A549 treated with ZK216348 at 1 μM for 4 hours (cell line): Measurements from ENCODE around the gene FAAH. TPM values are rescaled to one million over a fixed set of nuclear protein-coding genes. Genes with fewer than 3 reads are reported as not detected.

Source experiments
- total RNA-seq: library from RNA; stranded (reverse); fragments of 200-300 nt; extraction: Qiagen RNA extraction; gene quantifications from 5 replicates; pipeline ENCODE4 v1.2.3, GENCODE V29; 2022; ENCODE audit warnings: low read depth

Gene FAAH
- 0.65 to 1.5 TPM (median 1.0 TPM) in 5 replicates for total RNA-seq

DNA sequence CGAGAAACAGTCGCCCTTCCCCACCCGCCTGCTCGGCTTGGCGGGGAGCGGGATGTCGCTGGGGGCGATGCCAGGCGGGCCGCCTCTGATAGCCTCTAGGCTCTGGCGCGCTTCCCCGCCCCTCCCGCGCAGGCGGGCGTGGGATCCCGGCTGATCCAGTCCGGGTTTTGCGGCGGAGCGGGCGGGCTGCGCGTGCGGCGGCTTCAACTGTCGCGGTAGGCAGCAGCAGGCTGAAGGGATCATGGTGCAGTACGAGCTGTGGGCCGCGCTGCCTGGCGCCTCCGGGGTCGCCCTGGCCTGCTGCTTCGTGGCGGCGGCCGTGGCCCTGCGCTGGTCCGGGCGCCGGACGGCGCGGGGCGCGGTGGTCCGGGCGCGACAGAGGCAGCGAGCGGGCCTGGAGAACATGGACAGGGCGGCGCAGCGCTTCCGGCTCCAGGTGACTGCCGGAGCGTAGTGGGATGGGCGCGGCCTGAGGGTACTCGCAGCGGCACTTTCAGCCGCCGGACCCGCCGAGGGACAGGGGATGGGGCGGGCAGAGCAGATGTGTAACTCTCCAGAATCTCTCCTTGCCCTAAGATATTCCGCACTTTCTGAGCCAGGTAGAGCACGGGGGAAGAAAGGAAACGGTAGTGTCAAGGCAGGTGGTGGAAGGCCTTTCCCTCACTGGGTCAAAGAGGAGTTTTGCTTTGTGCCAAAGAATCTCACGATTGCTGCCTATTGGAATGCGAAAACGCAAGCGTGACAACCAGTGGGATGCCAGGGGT, at the start of gene FAAH:
Gene FAAH, plus strand, starts transcription at position 210 of the 764 bp plus-strand sequence. Its CDS starts 32 bp downstream, at position 242.

Other genes starting within 250 kb of the FAAH start
- gene TSPAN1, start 219.2 kb upstream of the FAAH start, total RNA-seq: 1.9 to 3.6 TPM (median 2.3 TPM) in 5 replicates
- gene P3R3URF, start 217.8 kb upstream of the FAAH start, total RNA-seq: not detected in 5 replicates
- gene POMGNT1, start 195.9 kb upstream of the FAAH start, total RNA-seq: 33.2 to 47.2 TPM (median 44.9 TPM) in 5 replicates
- not detected in 5 replicates for gene LURAP1, start 191.0 kb upstream of the FAAH start, total RNA-seq
- gene RAD54L, start 146.6 kb upstream of the FAAH start, total RNA-seq: 7.8 to 12.9 TPM (median 10.9 TPM) in 5 replicates
- gene LRRC41, start 90.7 kb upstream of the FAAH start, total RNA-seq: 29.3 to 48.5 TPM (median 40.3 TPM) in 5 replicates
- 379 to 664 TPM (median 408 TPM) in 5 replicates for gene UQCRH, start 90.6 kb upstream of the FAAH start, total RNA-seq
- 7.6 to 14.9 TPM (median 12.0 TPM) in 5 replicates for gene NSUN4, start 53.5 kb upstream of the FAAH start, total RNA-seq
- gene DMBX1, start 95.5 kb downstream of the FAAH start, total RNA-seq: 0.51 to 1.2 TPM (median 0.99 TPM) in 5 replicates
- not detected in 5 replicates for gene KNCN, start 157.3 kb downstream of the FAAH start, total RNA-seq
- gene MKNK1, start 210.0 kb downstream of the FAAH start, total RNA-seq: 18.2 to 21.2 TPM (median 19.5 TPM) in 5 replicates
- gene MOB3C, start 222.5 kb downstream of the FAAH start, total RNA-seq: 3.1 to 4.5 TPM (median 3.7 TPM) in 5 replicates